ENCODE data around the gene CCDC88C.

CCDC88C gene

GRCh38 chr14:91361233-91361811, 56.3 kb downstream of the CCDC88C start:
- H2BK120ac ChIP-seq (ENCODE audit: low read depth, low read length), result no peak overlapping the region
- H3K27ac ChIP-seq (replicated peaks; ENCODE audit: low read length), result no peak overlapping the region
- peaks cover 5 to 24% of the 10 kb centered on the region in 2 donors for H3K36me3 ChIP-seq (replicated peaks in 1 of 2; ENCODE audit: control insufficient read depth in 2 of 2, insufficient read depth in 2 of 2, low read length in 2 of 2)
- H3K4me3 ChIP-seq (ENCODE audit: low read length in 2 of 2), result no peak overlapping the region
- H3K4ac ChIP-seq (ENCODE audit: low read length), result no peak overlapping the region
- no peak for DNase-seq (ENCODE audit: low spot score)
- no peaks in the 10 kb centered on the region for H3K9me3 ChIP-seq (replicated peaks in 1 of 2; ENCODE audit: control insufficient read depth in 2 of 2, insufficient read depth in 1 of 2, low read depth in 1 of 2, low read length in 2 of 2)
- H2BK5ac ChIP-seq (ENCODE audit: low read length), result no peak overlapping the region
- no peak overlapping the region for H2BK12ac ChIP-seq (ENCODE audit: low read length)
- no peak overlapping the region for H4K91ac ChIP-seq (ENCODE audit: low read depth, low read length, poor library complexity)
- peaks cover 13% of the 10 kb centered on the region for H3K79me1 ChIP-seq (ENCODE audit: low read depth, low read length)
- no peak overlapping the region for H4K8ac ChIP-seq (ENCODE audit: low read depth, low read length)
- no peak overlapping the region for H2AK5ac ChIP-seq (ENCODE audit: low read depth, low read length)
- H2BK15ac ChIP-seq (ENCODE audit: low read length), result no peak overlapping the region
- H3K18ac ChIP-seq (ENCODE audit: low read length), result no peak overlapping the region
- no peaks in the 10 kb centered on the region for H3K27me3 ChIP-seq (ENCODE audit: control insufficient read depth in 3 of 3, insufficient read depth in 3 of 3, low read depth in 1 of 3, low read length in 3 of 3)
- no CpG with 5 or more reads among the region's 14 CpGs for WGBS, 2 donors (ENCODE audit: extremely low coverage in 2 of 2, insufficient read length in 2 of 2, insufficient replicate concordance in 1 of 2)
- no peak overlapping the region for H3K9ac ChIP-seq (ENCODE audit: low read depth, low read length, poor library complexity)
- no peak overlapping the region for H3K4me2 ChIP-seq (ENCODE audit: insufficient read depth, low read length, poor library complexity, severe bottlenecking)
- H3K4me1 ChIP-seq (ENCODE audit: control insufficient read depth in 2 of 2, insufficient read depth in 1 of 2, low read depth in 1 of 2, low read length in 2 of 2), result peaks cover 2 to 15% of the 10 kb centered on the region in 2 donors
- no peak overlapping the region for H2AFZ ChIP-seq (ENCODE audit: low read length)
- H3K23ac ChIP-seq (ENCODE audit: low read depth, low read length, poor library complexity), result no peak overlapping the region
- H3K14ac ChIP-seq (ENCODE audit: low read length), result no peak overlapping the region

GRCh38 chr14:91360490-91361232, 57.0 kb downstream of the CCDC88C start:
- Histone ChIP-seq H3K14ac (ENCODE audit: low read length) (no peak overlapping the region), H2AK5ac (ENCODE audit: low read depth, low read length) (peak overlapping the region; percentile 4), H3K4me1 (ENCODE audit: control insufficient read depth in 2 of 2, insufficient read depth in 1 of 2, low read depth in 1 of 2, low read length in 2 of 2) (peaks cover 8 to 15% of the 10 kb centered on the region in 2 donors), H3K18ac (ENCODE audit: low read length) (no peak overlapping the region), H2AFZ (ENCODE audit: low read length) (no peak overlapping the region), H3K4me3 (ENCODE audit: low read length in 2 of 2) (no peak overlapping the region), H3K4me2 (ENCODE audit: insufficient read depth, low read length, poor library complexity, severe bottlenecking) (no peak overlapping the region), H2BK120ac (ENCODE audit: low read depth, low read length) (no peak overlapping the region), H3K27me3 (ENCODE audit: control insufficient read depth in 3 of 3, insufficient read depth in 3 of 3, low read depth in 1 of 3, low read length in 3 of 3) (no peaks in the 10 kb centered on the region), H3K9ac (ENCODE audit: low read depth, low read length, poor library complexity) (no peak overlapping the region), H3K27ac (replicated peaks; ENCODE audit: low read length) (no peak overlapping the region), H2BK15ac (ENCODE audit: low read length) (no peak overlapping the region), H2BK12ac (ENCODE audit: low read length) (no peak overlapping the region), H2BK5ac (ENCODE audit: low read length) (no peak overlapping the region), H3K36me3 (replicated peaks in 1 of 2; ENCODE audit: control insufficient read depth in 2 of 2, insufficient read depth in 2 of 2, low read length in 2 of 2) (peaks cover 5 to 24% of the 10 kb centered on the region in 2 donors), H3K4ac (ENCODE audit: low read length) (no peak overlapping the region), H4K8ac (ENCODE audit: low read depth, low read length) (no peak overlapping the region), H3K9me3 (replicated peaks in 1 of 2; ENCODE audit: control insufficient read depth in 2 of 2, insufficient read depth in 1 of 2, low read depth in 1 of 2, low read length in 2 of 2) (no peaks in the 10 kb centered on the region), H3K79me1 (ENCODE audit: low read depth, low read length) (peaks cover 13% of the 10 kb centered on the region), H3K23ac (ENCODE audit: low read depth, low read length, poor library complexity) (no peak overlapping the region), H4K91ac (ENCODE audit: low read depth, low read length, poor library complexity) (peak overlapping the region; percentile 1)
- WGBS, 2 donors (ENCODE audit: extremely low coverage in 2 of 2, insufficient read length in 2 of 2, insufficient replicate concordance in 1 of 2), result no CpG with 5 or more reads among the region's 17 CpGs
- no peak for DNase-seq (ENCODE audit: low spot score)

- no peak overlapping the region for H3K18ac ChIP-seq (ENCODE audit: low read length)
- peaks cover 8% of the 10 kb centered on the region for H3K79me1 ChIP-seq (ENCODE audit: low read depth, low read length)
- no peak overlapping the region for H2AK5ac ChIP-seq (ENCODE audit: low read depth, low read length)
- H3K4me2 ChIP-seq (ENCODE audit: insufficient read depth, low read length, poor library complexity, severe bottlenecking), result no peak overlapping the region
- H2BK12ac ChIP-seq (ENCODE audit: low read length), result no peak overlapping the region
- H4K91ac ChIP-seq (ENCODE audit: low read depth, low read length, poor library complexity), result no peak overlapping the region
- H2AFZ ChIP-seq (ENCODE audit: low read length), result no peak overlapping the region
- no peak overlapping the region for H2BK15ac ChIP-seq (ENCODE audit: low read length)
- no peak overlapping the region for H3K23ac ChIP-seq (ENCODE audit: low read depth, low read length, poor library complexity)
- H3K4me1 ChIP-seq (ENCODE audit: control insufficient read depth in 2 of 2, insufficient read depth in 1 of 2, low read depth in 1 of 2, low read length in 2 of 2), result peaks cover 12 to 16% of the 10 kb centered on the region in 2 donors
- no CpG with 5 or more reads among the region's 13 CpGs for WGBS, 2 donors (ENCODE audit: extremely low coverage in 2 of 2, insufficient read length in 2 of 2, insufficient replicate concordance in 1 of 2)
- no peak overlapping the region for H3K9ac ChIP-seq (ENCODE audit: low read depth, low read length, poor library complexity)
- H3K27me3 ChIP-seq (ENCODE audit: control insufficient read depth in 3 of 3, insufficient read depth in 3 of 3, low read depth in 1 of 3, low read length in 3 of 3), result no peaks in the 10 kb centered on the region
- no peak overlapping the region for H2BK5ac ChIP-seq (ENCODE audit: low read length)
- DNase-seq (ENCODE audit: low spot score), result no peak
- no peaks in the 10 kb centered on the region for H3K9me3 ChIP-seq (replicated peaks in 1 of 2; ENCODE audit: control insufficient read depth in 2 of 2, insufficient read depth in 1 of 2, low read depth in 1 of 2, low read length in 2 of 2)
- no peak overlapping the region for H3K27ac ChIP-seq (replicated peaks; ENCODE audit: low read length)
- no peak overlapping the region for H2BK120ac ChIP-seq (ENCODE audit: low read depth, low read length)
- no peak overlapping the region for H3K4me3 ChIP-seq (ENCODE audit: low read length in 2 of 2)
- H3K14ac ChIP-seq (ENCODE audit: low read length), result no peak overlapping the region
- H3K4ac ChIP-seq (ENCODE audit: low read length), result no peak overlapping the region
- no peak overlapping the region for H4K8ac ChIP-seq (ENCODE audit: low read depth, low read length)
- peaks cover 5 to 31% of the 10 kb centered on the region in 2 donors for H3K36me3 ChIP-seq (replicated peaks in 1 of 2; ENCODE audit: control insufficient read depth in 2 of 2, insufficient read depth in 2 of 2, low read length in 2 of 2)
Observed at GRCh38 chr14:91358654-91359220, 58.9 kb downstream of the CCDC88C start.

- no peak for DNase-seq (ENCODE audit: low spot score)
- Histone ChIP-seq H3K4me1 (ENCODE audit: control insufficient read depth in 2 of 2, insufficient read depth in 1 of 2, low read depth in 1 of 2, low read length in 2 of 2) (peaks cover 16 to 22% of the 10 kb centered on the region in 2 donors), H2AK5ac (ENCODE audit: low read depth, low read length) (no peak overlapping the region), H3K9me3 (replicated peaks in 1 of 2; ENCODE audit: control insufficient read depth in 2 of 2, insufficient read depth in 1 of 2, low read depth in 1 of 2, low read length in 2 of 2) (no peaks in the 10 kb centered on the region), H3K4me3 (ENCODE audit: low read length in 2 of 2) (no peak overlapping the region), H3K9ac (ENCODE audit: low read depth, low read length, poor library complexity) (no peak overlapping the region), H3K14ac (ENCODE audit: low read length) (no peak overlapping the region), H2BK120ac (ENCODE audit: low read depth, low read length) (no peak overlapping the region), H3K27ac (replicated peaks; ENCODE audit: low read length) (no peak overlapping the region), H3K18ac (ENCODE audit: low read length) (no peak overlapping the region), H3K23ac (ENCODE audit: low read depth, low read length, poor library complexity) (no peak overlapping the region), H2AFZ (ENCODE audit: low read length) (no peak overlapping the region), H4K8ac (ENCODE audit: low read depth, low read length) (no peak overlapping the region), H3K36me3 (replicated peaks in 1 of 2; ENCODE audit: control insufficient read depth in 2 of 2, insufficient read depth in 2 of 2, low read length in 2 of 2) (peaks cover 5 to 31% of the 10 kb centered on the region in 2 donors), H3K4ac (ENCODE audit: low read length) (no peak overlapping the region), H2BK5ac (ENCODE audit: low read length) (no peak overlapping the region), H2BK12ac (ENCODE audit: low read length) (no peak overlapping the region), H3K79me1 (ENCODE audit: low read depth, low read length) (peaks cover 9% of the 10 kb centered on the region), H3K4me2 (ENCODE audit: insufficient read depth, low read length, poor library complexity, severe bottlenecking) (no peak overlapping the region), H2BK15ac (ENCODE audit: low read length) (no peak overlapping the region), H4K91ac (ENCODE audit: low read depth, low read length, poor library complexity) (no peak overlapping the region), H3K27me3 (ENCODE audit: control insufficient read depth in 3 of 3, insufficient read depth in 3 of 3, low read depth in 1 of 3, low read length in 3 of 3) (no peaks in the 10 kb centered on the region)
- no CpG with 5 or more reads among the region's 9 CpGs for WGBS, 2 donors (ENCODE audit: extremely low coverage in 2 of 2, insufficient read length in 2 of 2, insufficient replicate concordance in 1 of 2)
Observed at GRCh38 chr14:91358025-91358319, 59.6 kb downstream of the CCDC88C start.

Measured in neuronal stem cell (in vitro differentiated cells).